Measurements from ENCODE around the gene USP25.

- TF ChIP-seq CTCF (IDR thresholded peaks at IDR 0.05) (no peak), POLR2A (IDR thresholded peaks at IDR 0.05) (no peak), POLR2AphosphoS5 (IDR thresholded peaks at IDR 0.05) (no peak)
Measured at GRCh38 chr21:15904389-15904788, 174.6 kb downstream of the USP25 start.
